Smooth muscle cell (in vitro differentiated cells): Measurements from ENCODE around the gene CENPA. TPM values are rescaled to one million over a fixed set of nuclear protein-coding genes. Genes with fewer than 3 reads are reported as not detected.
"Not testable (repeated sequence)": the region's sequence is repeated elsewhere in the genome, so short reads cannot be mapped to it uniquely, and the experiment has no call there.

Experiments
- DNase-seq: peaks from one replicate; lab custom pipeline; 2025; ENCODE audit not compliant: unreplicated experiment; lab: John Stamatoyannopoulos, UW
- H2AFZ ChIP-seq: fragments of 200-600 bp; sonication (generic); 2 replicates; pipeline ENCODE4 v1.6.0; 2016; ENCODE audit warnings: antibody characterized with exemption, low read depth, mild to moderate bottlenecking
- H3F3A ChIP-seq: fragments of 200-600 bp; sonication (generic); 2 replicates; pipeline ENCODE4 v1.6.0; 2017; ENCODE audit warnings: antibody characterized with exemption, low read depth
- H3K27ac ChIP-seq: fragments of 200-600 bp; sonication (generic); 2 replicates; pipeline ENCODE4 v1.5.1; 2016; ENCODE audit warnings: low read depth, mild to moderate bottlenecking
- H3K27me3 ChIP-seq: fragments of 200-600 bp; sonication (generic); 2 replicates; pipeline ENCODE4 v1.6.1; 2016; ENCODE audit warnings: low read depth, mild to moderate bottlenecking
- H3K36me3 ChIP-seq: fragments of 200-600 bp; sonication (generic); 2 replicates; pipeline ENCODE4 v1.5.1; 2016; ENCODE audit warnings: low read depth
- H3K4me1 ChIP-seq: fragments of 200-600 bp; sonication (generic); 2 replicates; pipeline ENCODE4 v1.5.1; 2016; ENCODE audit warnings: low read depth
- H3K4me2 ChIP-seq: fragments of 200-600 bp; sonication (generic); 2 replicates; pipeline ENCODE4 v1.6.0; 2016; ENCODE audit warnings: mild to moderate bottlenecking
- H3K4me3 ChIP-seq: fragments of 200-600 bp; sonication (generic); 2 replicates; pipeline ENCODE4 v1.5.1; 2016; ENCODE audit warnings: mild to moderate bottlenecking
- H3K79me2 ChIP-seq: fragments of 200-600 bp; sonication (generic); 2 replicates; pipeline ENCODE4 v1.6.0; 2016; ENCODE audit warnings: low read depth, mild to moderate bottlenecking
- H3K9ac ChIP-seq: fragments of 200-600 bp; sonication (generic); 2 replicates; pipeline ENCODE4 v1.6.0; 2016; ENCODE audit warnings: low read depth
- H3K9me3 ChIP-seq: fragments of 200-600 bp; sonication (generic); replicated peaks from 2 replicates; pipeline ENCODE4 v1.5.1; 2016; ENCODE audit warnings: low read depth
- H4K20me1 ChIP-seq: fragments of 200-600 bp; sonication (generic); 2 replicates; pipeline ENCODE4 v1.6.0; 2016; ENCODE audit warnings: low read depth
- CTCF ChIP-seq: fragments of 200-600 bp; sonication (generic); IDR thresholded peaks from 2 replicates; pipeline ENCODE4 v1.5.1; 2017; ENCODE audit warnings: borderline replicate concordance, mild to moderate bottlenecking, antibody characterized with exemption; ENCODE audit not compliant: insufficient read depth, poor library complexity, severe bottlenecking
- WGBS: methylation state at CpG from one replicate; pipeline ENCODE4 v1.1.7; 2016; ENCODE audit warnings: low lambda C conversion rate; 5-methylcytosine and 5-hydroxymethylcytosine counted together
- polyA plus RNA-seq: library from polyadenylated mRNA; unstranded; fragments of >200 nt; fragmentation: Nextera tagmentation; extraction: Ambion mirVana; gene quantifications from 2 replicates; pipeline ENCODE4 v1.2.1, GENCODE V29; 2016
- total RNA-seq: library from RNA; depleted of rRNA; stranded (reverse); fragments of >200 nt; gene quantifications from 2 replicates; pipeline ENCODE4 v1.2.3, GENCODE V29; 2014

Gene CENPA
- total and polyA plus RNA-seq, 2 experiments from 2014 or later, result 0.58 to 7.6 TPM

- H3K36me3 ChIP-seq, result no peaks in the 10 kb centered on the region
- H3K9me3 ChIP-seq, result no peaks in the 10 kb centered on the region
- peaks cover 6% of the 10 kb centered on the region for H3K4me1 ChIP-seq
- H3K9ac ChIP-seq, result peak overlapping the region; percentile 14
- WGBS, result 35% methylated on average over 6 of the region's 6 CpGs
- H2AFZ ChIP-seq, result no peak overlapping the region
- H3K4me2 ChIP-seq, result peak overlapping the region; percentile 60
- H3K27me3 ChIP-seq, result no peaks in the 10 kb centered on the region
- no peak overlapping the region for H3K4me3 ChIP-seq
- H4K20me1 ChIP-seq, result no peaks in the 10 kb centered on the region
- no peaks in the 10 kb centered on the region for H3K79me2 ChIP-seq
- DNase-seq, result no peak
- peak overlapping the region; percentile 79 for H3K27ac ChIP-seq
- TF ChIP-seq CTCF, result no peak
- no peaks in the 10 kb centered on the region for H3F3A ChIP-seq
Observed at GRCh38 chr2:26757873-26758789, 27.7 kb upstream of the CENPA start.

- Histone ChIP-seq H4K20me1 (no peaks in the 10 kb centered on the region), H3K9ac (no peak overlapping the region), H3K36me3 (no peaks in the 10 kb centered on the region), H3K4me3 (no peak overlapping the region), H3K9me3 (no peaks in the 10 kb centered on the region), H2AFZ (no peak overlapping the region), H3K4me1 (peaks cover 6% of the 10 kb centered on the region), H3K27me3 (no peaks in the 10 kb centered on the region), H3K79me2 (peaks cover 5% of the 10 kb centered on the region), H3K27ac (peak overlapping the region; percentile 79), H3K4me2 (peak overlapping the region; percentile 52), H3F3A (no peaks in the 10 kb centered on the region)
- TF ChIP-seq CTCF, result no peak
- 34% methylated on average over 7 of the region's 7 CpGs for WGBS
- no peak for DNase-seq
Observed at GRCh38 chr2:26758790-26759321, 27.0 kb upstream of the CENPA start.

- DNase-seq, result no peak
- H3K79me2 ChIP-seq, result peaks cover 13% of the 10 kb centered on the region
- no peaks in the 10 kb centered on the region for H3K36me3 ChIP-seq
- no peak overlapping the region for H3K27ac ChIP-seq
- WGBS, result 94% methylated on average over 5 of the region's 5 CpGs
- H3K4me2 ChIP-seq, result no peak overlapping the region
- no peaks in the 10 kb centered on the region for H3K9me3 ChIP-seq
- H3K4me1 ChIP-seq, result peaks cover 6% of the 10 kb centered on the region
- H3F3A ChIP-seq, result no peaks in the 10 kb centered on the region
- TF ChIP-seq CTCF, result no peak
- no peaks in the 10 kb centered on the region for H3K27me3 ChIP-seq
- H3K9ac ChIP-seq, result no peak overlapping the region
- H4K20me1 ChIP-seq, result peaks cover under 1% of the 10 kb centered on the region
- H2AFZ ChIP-seq, result no peak overlapping the region
- no peak overlapping the region for H3K4me3 ChIP-seq
Observed at GRCh38 chr2:26759845-26760244, 26.0 kb upstream of the CENPA start.

GRCh38 chr2:26760991-26761390 is 24.9 kb upstream of the CENPA start:
- H2AFZ ChIP-seq, H3F3A ChIP-seq, H3K27me3 ChIP-seq, H3K36me3 ChIP-seq, H3K9ac ChIP-seq, DNase-seq, H3K9me3 ChIP-seq, H3K4me2 ChIP-seq, H3K4me3 ChIP-seq, H3K27ac ChIP-seq: not testable (repeated sequence)
- Histone ChIP-seq H3K4me1 (peaks cover 15% of the 10 kb centered on the region), H3K79me2 (peaks cover 24% of the 10 kb centered on the region), H4K20me1 (peaks cover 12% of the 10 kb centered on the region)
- WGBS, result 82% methylated on average over 10 of the region's 10 CpGs
